T-cell (primary cell): ENCODE data around the gene EHHADH. TPM values are rescaled to one million over a fixed set of nuclear protein-coding genes. Genes with fewer than 3 reads are reported as not detected.
"Not testable (repeated sequence)": the region's sequence is repeated elsewhere in the genome, so short reads cannot be mapped to it uniquely, and the experiment has no call there.

ENCODE experiments used
- ATAC-seq, 4 experiments: fragments of 200-7000 bp in 3 of 4; fragments of 150-1000 bp in 1 of 4; cut with Tn5 transposase; replicated peaks in 1 of 4; 1 replicate in 3 of 4; 2 replicates in 1 of 4; pipeline ENCODE4 v1.10.0; 2021; ENCODE audit warnings: moderate library complexity in 3 of 4, mild to moderate bottlenecking in 2 of 4, moderate number of reproducible peaks in 1 of 4
- CTCF ChIA-PET, 2 donors: fragments of 300-600 bp; sonication (Branson Sonifier 250); formaldehyde crosslinking; loops; one replicate each; lab custom pipeline; 2022; ENCODE audit warnings: antibody characterized with exemption in 2 of 2; lab: Charles Lee
- POLR2A ChIA-PET, 2 donors: fragments of 300-600 bp; sonication (Branson Sonifier 250); formaldehyde crosslinking; loops; one replicate each; lab custom pipeline; 2022; ENCODE audit warnings: antibody characterized with exemption in 2 of 2; lab: Charles Lee
- DNase-seq, 35 experiments: peaks; one replicate each; pipeline versions ENCODE4 v3.0.0 to v3.0.0-alpha.2; 2013 to 2023
- H3K27ac ChIP-seq: one replicate; pipeline ENCODE4 v1.5.1; 2013; ENCODE audit warnings: low read length
- H3K27me3 ChIP-seq, 2 experiments: replicated peaks in 1 of 2; 1 replicate in 1 of 2; 2 replicates in 1 of 2; pipeline versions ENCODE4 v1.6.1 to v1.7.0; 2013; ENCODE audit warnings: low read length in 1 of 2, mixed read lengths in 1 of 2; ENCODE audit not compliant: control insufficient read depth in 2 of 2, insufficient read depth in 2 of 2; ENCODE audit errors: extremely low read depth in 1 of 2
- H3K36me3 ChIP-seq, 2 donors: 1 replicate in 1 of 2; 2 replicates in 1 of 2; pipeline versions ENCODE4 v1.6.1 to v1.7.0; 2013; ENCODE audit warnings: low read length in 1 of 2; ENCODE audit not compliant: control insufficient read depth in 2 of 2, insufficient read depth in 1 of 2; ENCODE audit errors: extremely low read depth in 1 of 2
- H3K4me1 ChIP-seq, 2 experiments: 1 replicate in 1 of 2; 2 replicates in 1 of 2; pipeline versions ENCODE4 v1.6.1 to v1.7.0; 2013; ENCODE audit warnings: low read length in 2 of 2, mixed read lengths in 1 of 2; ENCODE audit not compliant: insufficient read depth in 2 of 2, control insufficient read depth in 1 of 2; ENCODE audit errors: extremely low read depth in 1 of 2
- H3K4me3 ChIP-seq, 2 donors: 1 replicate in 1 of 2; 2 replicates in 1 of 2; pipeline versions ENCODE4 v1.5.1 to v1.7.0; 2013; ENCODE audit warnings: mild to moderate bottlenecking in 2 of 2, low read length in 1 of 2, moderate library complexity in 1 of 2; ENCODE audit not compliant: control insufficient read depth in 1 of 2; ENCODE audit errors: extremely low read depth in 1 of 2
- H3K9me3 ChIP-seq: 2 replicates; pipeline ENCODE4 v1.7.0; 2013
- H3K27ac Mint-ChIP-seq, 2 donors: one replicate each; pipeline ENCODE4 v1.8.0; 2020 to 2021; ENCODE audit warnings: mild to moderate bottlenecking in 2 of 2, mixed read lengths in 2 of 2
- H3K27me3 Mint-ChIP-seq, 2 donors: one replicate each; pipeline ENCODE4 v1.8.0; 2021 to 2022; ENCODE audit warnings: mixed read lengths in 2 of 2
- H3K36me3 Mint-ChIP-seq: one replicate; pipeline ENCODE4 v1.8.0; 2021; ENCODE audit warnings: mixed read lengths
- H3K4me1 Mint-ChIP-seq, 3 donors: one replicate each; pipeline ENCODE4 v1.8.0; 2020 to 2022; ENCODE audit warnings: mixed read lengths in 3 of 3, mild to moderate bottlenecking in 1 of 3
- H3K4me3 Mint-ChIP-seq, 3 donors: one replicate each; pipeline ENCODE4 v1.8.0; 2020 to 2022; ENCODE audit warnings: mild to moderate bottlenecking in 3 of 3, mixed read lengths in 3 of 3, moderate library complexity in 3 of 3
- H3K9me3 Mint-ChIP-seq, 3 donors: one replicate each; pipeline ENCODE4 v1.8.0; 2020 to 2022; ENCODE audit warnings: mixed read lengths in 3 of 3
- WGBS: methylation state at CpG from one replicate; pipeline ENCODE4 v1.1.5; 2013; ENCODE audit warnings: missing lambda C conversion rate; ENCODE audit not compliant: insufficient coverage; 5-methylcytosine and 5-hydroxymethylcytosine counted together
- total RNA-seq, 35 experiments: library from RNA in 6 of 35; stranded (reverse) in 6 of 35; fragments of 120-200 nt in 1 of 35; gene quantifications; one replicate each; pipeline versions ENCODE4 v1.2.1 to v1.2.4 and lab custom pipeline; 2013 to 2026

EHHADH gene
- total RNA-seq, 5 donors from 2014 or later (not counting 1 experiment from before 2014, with no cell fraction given) = 0.60 to 3.7 (median 1.9) TPM

GRCh38 chr3:185236969-185237368, 16.9 kb downstream of the EHHADH start:
- H3K4me1 ChIP-seq = no peaks in the 10 kb centered on the region
- peaks cover 5% of the 10 kb centered on the region for H3K9me3 ChIP-seq
- ChIA-PET POLR2A (no interaction called here), CTCF (no interaction called here)
- no peaks in the 10 kb centered on the region for H3K27me3 ChIP-seq
- no peak for DNase-seq
- Mint-ChIP-seq H3K27ac (no peak overlapping the region), H3K36me3 (peaks cover 2% of the 10 kb centered on the region), H3K9me3 (peaks cover 12 to 39% (median 28%) of the 10 kb centered on the region in 3 donors), H3K4me1 (no peaks in the 10 kb centered on the region), H3K27me3 (peaks cover 0 to 3% of the 10 kb centered on the region in 2 donors), H3K4me3 (no peak overlapping the region)
- H3K4me3 ChIP-seq = no peak overlapping the region
- no peak for ATAC-seq
- no peaks in the 10 kb centered on the region for H3K36me3 ChIP-seq
- no peak overlapping the region for H3K27ac ChIP-seq

GRCh38 chr3:185233328-185233727, 20.5 kb downstream of the EHHADH start:
- Mint-ChIP-seq H3K27me3 (peaks cover 0 to 2% of the 10 kb centered on the region in 2 donors), H3K36me3 (peaks cover 6% of the 10 kb centered on the region), H3K9me3 (peaks cover 4 to 22% (median 19%) of the 10 kb centered on the region in 3 donors), H3K27ac (no peak overlapping the region), H3K4me3 (no peak overlapping the region), H3K4me1 (no peaks in the 10 kb centered on the region)
- CTCF ChIA-PET = no interaction called here
- no peak for ATAC-seq
- DNase-seq = no peak
- Histone ChIP-seq H3K36me3 (no peaks in the 10 kb centered on the region), H3K27me3 (no peaks in the 10 kb centered on the region), H3K27ac (no peak overlapping the region), H3K4me3 (no peak overlapping the region), H3K4me1 (no peaks in the 10 kb centered on the region), H3K9me3 (peaks cover 7% of the 10 kb centered on the region)
- POLR2A ChIA-PET = no interaction called here
- WGBS = no CpG with 5 or more reads among the region's 2 CpGs

GRCh38 chr3:185226526-185226925, 27.3 kb downstream of the EHHADH start:
- H3K36me3 Mint-ChIP-seq, CTCF ChIA-PET, H3K36me3 ChIP-seq, H3K4me3 ChIP-seq, H3K4me1 Mint-ChIP-seq, H3K27me3 Mint-ChIP-seq, H3K9me3 Mint-ChIP-seq, H3K4me3 Mint-ChIP-seq, H3K9me3 ChIP-seq, DNase-seq, H3K27me3 ChIP-seq, ATAC-seq, H3K4me1 ChIP-seq, H3K27ac Mint-ChIP-seq, H3K27ac ChIP-seq: not testable (repeated sequence)
- WGBS = no CpG with 5 or more reads among the region's 1 CpG
- POLR2A ChIA-PET = interaction anchor here in 1 of 2 donors (0.5 kb wide), 1 partner anchor 270 kb away, joined by 4 read pairs; no protein-coding TSS in a partner anchor

GRCh38 chr3:185225523-185225922, 28.3 kb downstream of the EHHADH start:
- H3K36me3 Mint-ChIP-seq = peaks cover 6% of the 10 kb centered on the region
- no peak overlapping the region for H3K27ac Mint-ChIP-seq
- peaks cover 2 to 3% of the 10 kb centered on the region in 2 donors for H3K27me3 Mint-ChIP-seq
- Histone ChIP-seq H3K4me3 (no peak overlapping the region), H3K36me3 (no peaks in the 10 kb centered on the region), H3K4me1 (no peaks in the 10 kb centered on the region), H3K9me3 (peaks cover 2% of the 10 kb centered on the region), H3K27ac (no peak overlapping the region), H3K27me3 (no peaks in the 10 kb centered on the region)
- CTCF ChIA-PET = no interaction called here
- no peak overlapping the region for H3K4me3 Mint-ChIP-seq
- ATAC-seq (no peak), DNase-seq (no peak)
- no peaks in the 10 kb centered on the region for H3K9me3 Mint-ChIP-seq
- H3K4me1 Mint-ChIP-seq = no peaks in the 10 kb centered on the region
- POLR2A ChIA-PET = no interaction called here

GRCh38 chr3:185225080-185225479, 28.8 kb downstream of the EHHADH start:
- 77% methylated on average over 1 of the region's 1 CpG for WGBS
- Mint-ChIP-seq H3K9me3 (no peaks in the 10 kb centered on the region), H3K4me3 (no peak overlapping the region), H3K27me3 (peaks cover 2 to 3% of the 10 kb centered on the region in 2 donors), H3K36me3 (peaks cover 6% of the 10 kb centered on the region), H3K4me1 (no peaks in the 10 kb centered on the region), H3K27ac (no peak overlapping the region)
- Histone ChIP-seq H3K4me3 (no peak overlapping the region), H3K27ac (no peak overlapping the region), H3K27me3 (no peaks in the 10 kb centered on the region), H3K4me1 (no peaks in the 10 kb centered on the region), H3K9me3 (no peaks in the 10 kb centered on the region), H3K36me3 (no peaks in the 10 kb centered on the region)
- ATAC-seq (no peak), DNase-seq (no peak)
- ChIA-PET CTCF (no interaction called here), POLR2A (no interaction called here)

- peaks cover 0 to 3% of the 10 kb centered on the region in 2 donors for H3K27me3 Mint-ChIP-seq
- Histone ChIP-seq H3K4me3 (no peak overlapping the region), H3K36me3 (no peaks in the 10 kb centered on the region), H3K4me1 (no peaks in the 10 kb centered on the region), H3K27me3 (no peaks in the 10 kb centered on the region), H3K9me3 (no peaks in the 10 kb centered on the region), H3K27ac (no peak overlapping the region)
- no peak overlapping the region for H3K4me3 Mint-ChIP-seq
- ATAC-seq = no peak
- no peak overlapping the region for H3K27ac Mint-ChIP-seq
- no peaks in the 10 kb centered on the region for H3K4me1 Mint-ChIP-seq
- H3K36me3 Mint-ChIP-seq = no peaks in the 10 kb centered on the region
- CTCF ChIA-PET = no interaction called here
- POLR2A ChIA-PET = no interaction called here
- no peaks in the 10 kb centered on the region for H3K9me3 Mint-ChIP-seq
- DNase-seq = no peak
Observed at GRCh38 chr3:185221203-185221602, 32.6 kb downstream of the EHHADH start.

GRCh38 chr3:185216607-185216958, 37.3 kb downstream of the EHHADH start:
- no peaks in the 10 kb centered on the region for H3K9me3 ChIP-seq
- no peaks in the 10 kb centered on the region for H3K9me3 Mint-ChIP-seq
- no peak overlapping the region for H3K27ac Mint-ChIP-seq
- ChIA-PET CTCF (no interaction called here), POLR2A (no interaction called here)
- ATAC-seq (no peak), DNase-seq (no peak)
- H3K4me1 Mint-ChIP-seq = no peaks in the 10 kb centered on the region
- no peak overlapping the region for H3K4me3 Mint-ChIP-seq
- no peak overlapping the region for H3K4me3 ChIP-seq
- H3K36me3 ChIP-seq = no peaks in the 10 kb centered on the region
- no peaks in the 10 kb centered on the region for H3K4me1 ChIP-seq
- H3K36me3 Mint-ChIP-seq = no peaks in the 10 kb centered on the region
- WGBS = 93% methylated on average over 2 of the region's 3 CpGs
- H3K27me3 ChIP-seq = no peaks in the 10 kb centered on the region
- H3K27ac ChIP-seq = no peak overlapping the region
- no peaks in the 10 kb centered on the region for H3K27me3 Mint-ChIP-seq
